B cell (primary cell): ENCODE data around the gene RBBP8NL. TPM values are rescaled to one million over a fixed set of nuclear protein-coding genes. Genes with fewer than 3 reads are reported as not detected.

Experiments used
- ATAC-seq: fragments of 200-7000 bp; cut with Tn5 transposase; one replicate; pipeline ENCODE4 v1.10.0; 2021; ENCODE audit warnings: low read depth, mild to moderate bottlenecking, moderate number of reproducible peaks, moderate library complexity
- CTCF ChIA-PET: fragments of 350-600 bp; sonication (Branson Sonifier 250); formaldehyde crosslinking; loops from one replicate; lab custom pipeline; 2021; ENCODE audit warnings: antibody characterized with exemption, inconsistent platforms; lab: Charles Lee
- POLR2A ChIA-PET: fragments of 350-600 bp; sonication (Branson Sonifier 250); formaldehyde crosslinking; loops from one replicate; lab custom pipeline; 2021; ENCODE audit warnings: antibody characterized with exemption; lab: Charles Lee
- DNase-seq: peaks from one replicate; pipeline ENCODE4 v3.0.0; 2013
- H2AFZ ChIP-seq: 2 replicates; pipeline ENCODE4 v1.6.1; 2012; ENCODE audit warnings: mild to moderate bottlenecking, low read depth, low read length; ENCODE audit not compliant: insufficient read depth, poor library complexity, severe bottlenecking
- H3K27ac ChIP-seq, 2 donors: 1 replicate in 1 of 2; 2 replicates in 1 of 2; pipeline ENCODE4 v1.5.1; 2012 to 2013; ENCODE audit warnings: low read length in 2 of 2, mild to moderate bottlenecking in 2 of 2, moderate library complexity in 1 of 2
- H3K27me3 ChIP-seq, 4 experiments: fragments of 200-600 bp in 1 of 4; sonication (generic) in 1 of 4; replicated peaks in 1 of 4; 1 replicate in 2 of 4; 2 replicates in 2 of 4; pipeline versions ENCODE4 v1.6.1 to v1.7.0; 2013 to 2016; ENCODE audit warnings: low read length in 3 of 4, mild to moderate bottlenecking in 2 of 4, mixed read lengths in 1 of 4, moderate library complexity in 1 of 4; ENCODE audit not compliant: insufficient read depth in 4 of 4, control insufficient read depth in 3 of 4; ENCODE audit errors: control extremely low read depth in 1 of 4
- H3K36me3 ChIP-seq, 2 experiments: replicated peaks in 1 of 2; 1 replicate in 1 of 2; 2 replicates in 1 of 2; pipeline versions ENCODE4 v1.6.1 to v1.7.1; 2013; ENCODE audit warnings: low read length in 1 of 2; ENCODE audit not compliant: insufficient read depth in 2 of 2, control insufficient read depth in 1 of 2; ENCODE audit errors: control extremely low read depth in 1 of 2, extremely low read depth in 1 of 2
- H3K4me1 ChIP-seq, 2 donors: fragments of 200-600 bp in 1 of 2; sonication (generic) in 1 of 2; 1 replicate in 1 of 2; 2 replicates in 1 of 2; pipeline versions ENCODE4 v1.5.1 to v1.6.1; 2013 to 2017; ENCODE audit warnings: low read length in 2 of 2; ENCODE audit not compliant: control insufficient read depth in 2 of 2, insufficient read depth in 2 of 2
- H3K4me2 ChIP-seq: replicated peaks from 2 replicates; pipeline ENCODE3; 2012; ENCODE audit warnings: mild to moderate bottlenecking, low read depth, low read length; ENCODE audit not compliant: poor library complexity, severe bottlenecking
- H3K4me3 ChIP-seq, 5 experiments: fragments of 200-600 bp in 1 of 5; sonication (generic) in 1 of 5; 1 replicate in 3 of 5; 2 replicates in 2 of 5; pipeline versions ENCODE4 v1.5.1 to v1.7.0; 2011 to 2016; ENCODE audit warnings: low read length in 4 of 5, mild to moderate bottlenecking in 4 of 5, low read depth in 2 of 5, control low read depth in 1 of 5, moderate library complexity in 1 of 5; ENCODE audit not compliant: insufficient read depth in 1 of 5; ENCODE audit errors: control extremely low read depth in 1 of 5, extremely low read depth in 1 of 5
- H3K79me2 ChIP-seq: fragments of 200-600 bp; sonication (generic); one replicate; pipeline ENCODE4 v1.6.0; 2016; ENCODE audit warnings: low read length; ENCODE audit not compliant: control insufficient read depth, insufficient read depth
- H3K9ac ChIP-seq: fragments of 200-600 bp; sonication (generic); 2 replicates; pipeline ENCODE4 v1.6.1; 2017; ENCODE audit warnings: mild to moderate bottlenecking, low read length, moderate library complexity
- H3K9me3 ChIP-seq, 3 donors: one replicate each; pipeline versions ENCODE4 v1.6.1 to v1.7.1; 2013; ENCODE audit warnings: low read length in 2 of 3; ENCODE audit not compliant: control insufficient read depth in 2 of 3, insufficient read depth in 1 of 3; ENCODE audit errors: control extremely low read depth in 1 of 3
- H4K20me1 ChIP-seq: 2 replicates; pipeline ENCODE4 v1.6.0; 2012; ENCODE audit warnings: mild to moderate bottlenecking, low read length; ENCODE audit not compliant: insufficient read depth, control insufficient read depth, poor library complexity, severe bottlenecking
- H3K27ac Mint-ChIP-seq: one replicate; pipeline ENCODE4 v1.8.0; 2021; ENCODE audit warnings: mixed read lengths
- H3K27me3 Mint-ChIP-seq: one replicate; pipeline ENCODE4 v1.8.0; 2021; ENCODE audit warnings: mixed read lengths
- H3K4me1 Mint-ChIP-seq: one replicate; pipeline ENCODE4 v1.8.0; 2021; ENCODE audit warnings: mixed read lengths
- H3K4me3 Mint-ChIP-seq: one replicate; pipeline ENCODE4 v1.8.0; 2021; ENCODE audit warnings: mixed read lengths
- H3K9me3 Mint-ChIP-seq: one replicate; pipeline ENCODE4 v1.8.0; 2022; ENCODE audit warnings: mixed read lengths; ENCODE audit not compliant: insufficient read depth
- EZH2 ChIP-seq: IDR thresholded peaks from 2 replicates; pipeline ENCODE4 v1.6.1; 2012; ENCODE audit warnings: borderline replicate concordance, low read depth, mild to moderate bottlenecking, moderate library complexity, low read length; ENCODE audit not compliant: insufficient read depth, poor library complexity, severe bottlenecking
- WGBS: methylation state at CpG from one replicate; pipeline ENCODE4 v1.1.5; 2013; ENCODE audit warnings: missing lambda C conversion rate; ENCODE audit not compliant: insufficient coverage; 5-methylcytosine and 5-hydroxymethylcytosine counted together
- intact Hi-C: fragments of 100-400 bp; cut with micrococcal nuclease; formaldehyde crosslinking; loops from one replicate; pipeline ENCODE4 v1.10.0; 2022
- polyA plus RNA-seq: library from polyadenylated mRNA; depleted of rRNA; stranded (reverse); fragments of >200 nt; gene quantifications from 2 replicates; pipeline ENCODE4 v1.2.3, GENCODE V29; 2012
- total RNA-seq, 2 donors: library from RNA; stranded (reverse); fragments of 120-200 nt in 1 of 2; gene quantifications; 1 replicate in 1 of 2; 2 replicates in 1 of 2; pipeline versions ENCODE4 v1.2.3 to v1.2.4, GENCODE V29; 2013 to 2022
- TF ChIP-seq, protein P1 (sequence below): fragments of 200-600 bp; IDR thresholded peaks from one replicate; pipeline ENCODE4 v1.8.0; 2022; ENCODE audit warnings: antibody characterized with exemption, mild to moderate bottlenecking

Gene RBBP8NL
- total and polyA plus RNA-seq, 2 donors (not counting 1 experiment from before 2014, with no cell fraction given): not detected

- Mint-ChIP-seq H3K9me3 (no peaks in the 10 kb centered on the region), H3K4me3 (no peak overlapping the region), H3K27ac (no peak overlapping the region), H3K4me1 (peaks cover 19% of the 10 kb centered on the region), H3K27me3 (peaks cover 3% of the 10 kb centered on the region)
- 80% methylated on average over 22 of the region's 22 CpGs for WGBS
- DNase-seq (no peak), ATAC-seq (no peak)
- Histone ChIP-seq H3K4me2 (no peak overlapping the region), H4K20me1 (peaks cover 6% of the 10 kb centered on the region), H3K9me3 (peaks cover 0 to 4% (median 0%) of the 10 kb centered on the region in 3 donors), H3K9ac (no peak overlapping the region), H3K27ac (no peak overlapping the region), H2AFZ (no peak overlapping the region), H3K27me3 (peaks cover 0 to 19% (median 7%) of the 10 kb centered on the region in 4 experiments), H3K4me1 (peaks cover 24 to 29% of the 10 kb centered on the region in 2 donors), H3K79me2 (no peaks in the 10 kb centered on the region), H3K4me3 (no peak overlapping the region), H3K36me3 (no peaks in the 10 kb centered on the region)
- intact Hi-C loops: no loop called here
- CTCF ChIA-PET: interaction anchor here (1.2 to 2.4 kb wide), 3 partner anchors 18 to 253 kb away, joined by 3 to 11 read pairs (median 9); no protein-coding TSS in a partner anchor
- POLR2A ChIA-PET: interaction anchor here (1.1 to 1.7 kb wide), 2 partner anchors 10 to 23 kb away, joined by 3 to 6 read pairs; partner anchors contain the start of gene RPS21
- TF ChIP-seq EZH2: no peak
- TF ChIP-seq, protein P1, sequence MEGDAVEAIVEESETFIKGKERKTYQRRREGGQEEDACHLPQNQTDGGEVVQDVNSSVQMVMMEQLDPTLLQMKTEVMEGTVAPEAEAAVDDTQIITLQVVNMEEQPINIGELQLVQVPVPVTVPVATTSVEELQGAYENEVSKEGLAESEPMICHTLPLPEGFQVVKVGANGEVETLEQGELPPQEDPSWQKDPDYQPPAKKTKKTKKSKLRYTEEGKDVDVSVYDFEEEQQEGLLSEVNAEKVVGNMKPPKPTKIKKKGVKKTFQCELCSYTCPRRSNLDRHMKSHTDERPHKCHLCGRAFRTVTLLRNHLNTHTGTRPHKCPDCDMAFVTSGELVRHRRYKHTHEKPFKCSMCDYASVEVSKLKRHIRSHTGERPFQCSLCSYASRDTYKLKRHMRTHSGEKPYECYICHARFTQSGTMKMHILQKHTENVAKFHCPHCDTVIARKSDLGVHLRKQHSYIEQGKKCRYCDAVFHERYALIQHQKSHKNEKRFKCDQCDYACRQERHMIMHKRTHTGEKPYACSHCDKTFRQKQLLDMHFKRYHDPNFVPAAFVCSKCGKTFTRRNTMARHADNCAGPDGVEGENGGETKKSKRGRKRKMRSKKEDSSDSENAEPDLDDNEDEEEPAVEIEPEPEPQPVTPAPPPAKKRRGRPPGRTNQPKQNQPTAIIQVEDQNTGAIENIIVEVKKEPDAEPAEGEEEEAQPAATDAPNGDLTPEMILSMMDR: no peak
Measured at GRCh38 chr20:62363920-62364851, 63.2 kb downstream of the RBBP8NL start.
